ENCODE results near the gene MAGEB2. TPM values are rescaled to one million over a fixed set of nuclear protein-coding genes. Genes with fewer than 3 reads are reported as not detected.

The MAGEB2 gene
- total RNA-seq, 6 experiments from 2014 or later = not detected

DNA sequence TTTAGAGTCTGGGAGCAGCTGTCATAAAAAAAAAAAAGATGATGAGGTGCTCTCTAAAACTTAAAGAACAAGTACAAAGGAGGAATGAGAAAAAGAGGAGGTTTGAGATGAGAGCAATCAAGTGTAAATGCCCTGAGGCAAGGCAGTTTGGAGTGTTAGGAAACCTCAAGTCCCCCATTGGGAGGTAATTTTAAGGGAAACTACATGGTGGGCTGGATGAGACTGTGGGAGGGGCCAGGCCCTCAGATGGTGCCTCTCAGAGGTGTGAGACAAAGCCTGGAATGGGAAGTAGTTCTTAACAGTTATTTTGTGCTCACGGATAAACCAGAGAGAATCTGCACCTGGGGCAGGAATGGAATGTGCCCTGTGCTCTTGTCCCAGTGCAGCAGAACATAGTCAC lies 13.2 kb downstream of the MAGEB2 start:
- no peak for DNase-seq
- H3K4me1 Mint-ChIP-seq (ENCODE audit: low read depth) = no peaks in the 10 kb centered on the region
- H3K27me3 Mint-ChIP-seq (ENCODE audit: insufficient read depth) = no peaks in the 10 kb centered on the region
- no peak overlapping the region for H3K27ac Mint-ChIP-seq
- H3K36me3 Mint-ChIP-seq (ENCODE audit: low read depth) = no peaks in the 10 kb centered on the region
- H3K4me3 Mint-ChIP-seq = no peak overlapping the region
- H3K9me3 Mint-ChIP-seq = no peaks in the 10 kb centered on the region
- TF ChIP-seq, protein P1, sequence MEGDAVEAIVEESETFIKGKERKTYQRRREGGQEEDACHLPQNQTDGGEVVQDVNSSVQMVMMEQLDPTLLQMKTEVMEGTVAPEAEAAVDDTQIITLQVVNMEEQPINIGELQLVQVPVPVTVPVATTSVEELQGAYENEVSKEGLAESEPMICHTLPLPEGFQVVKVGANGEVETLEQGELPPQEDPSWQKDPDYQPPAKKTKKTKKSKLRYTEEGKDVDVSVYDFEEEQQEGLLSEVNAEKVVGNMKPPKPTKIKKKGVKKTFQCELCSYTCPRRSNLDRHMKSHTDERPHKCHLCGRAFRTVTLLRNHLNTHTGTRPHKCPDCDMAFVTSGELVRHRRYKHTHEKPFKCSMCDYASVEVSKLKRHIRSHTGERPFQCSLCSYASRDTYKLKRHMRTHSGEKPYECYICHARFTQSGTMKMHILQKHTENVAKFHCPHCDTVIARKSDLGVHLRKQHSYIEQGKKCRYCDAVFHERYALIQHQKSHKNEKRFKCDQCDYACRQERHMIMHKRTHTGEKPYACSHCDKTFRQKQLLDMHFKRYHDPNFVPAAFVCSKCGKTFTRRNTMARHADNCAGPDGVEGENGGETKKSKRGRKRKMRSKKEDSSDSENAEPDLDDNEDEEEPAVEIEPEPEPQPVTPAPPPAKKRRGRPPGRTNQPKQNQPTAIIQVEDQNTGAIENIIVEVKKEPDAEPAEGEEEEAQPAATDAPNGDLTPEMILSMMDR (IDR thresholded peaks at IDR 0.05) = no peak

DNA sequence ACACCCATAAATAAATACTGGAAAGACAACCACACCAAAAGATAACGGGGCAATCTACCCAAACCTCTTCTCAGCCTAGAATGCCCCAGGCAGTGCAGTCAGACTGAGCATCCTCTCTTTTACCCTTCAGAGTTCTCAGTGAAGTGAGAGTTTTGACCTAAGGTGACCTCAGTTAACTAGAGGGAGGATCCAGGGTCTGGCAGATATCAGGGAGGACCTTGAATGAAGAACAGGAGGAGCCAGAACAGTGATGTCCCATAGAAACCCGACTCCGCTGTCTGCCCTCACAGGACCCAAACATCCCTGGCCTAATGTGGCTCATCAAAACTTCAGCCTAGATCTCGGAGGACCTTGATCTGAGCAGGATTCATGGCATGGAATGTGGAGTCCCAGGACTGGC lies 15.0 kb downstream of the MAGEB2 start, which contains the start of gene MAGEB3:
Gene MAGEB3 (plus strand): TSS at position 263 of the 400 bp plus-strand sequence. CDS start 5,268 bp downstream, outside the sequence.
- Mint-ChIP-seq H3K27me3 (ENCODE audit: insufficient read depth) (no peaks in the 10 kb centered on the region), H3K9me3 (no peaks in the 10 kb centered on the region), H3K27ac (no peak within 1 kb of the TSS), H3K4me1 (ENCODE audit: low read depth) (no peaks in the 10 kb centered on the region), H3K36me3 (ENCODE audit: low read depth) (no peaks in the 10 kb centered on the region), H3K4me3 (no peak within 1 kb of the TSS)
- TF ChIP-seq, protein P1 (IDR thresholded peaks at IDR 0.05) = no peak
- no peak for DNase-seq

DNA sequence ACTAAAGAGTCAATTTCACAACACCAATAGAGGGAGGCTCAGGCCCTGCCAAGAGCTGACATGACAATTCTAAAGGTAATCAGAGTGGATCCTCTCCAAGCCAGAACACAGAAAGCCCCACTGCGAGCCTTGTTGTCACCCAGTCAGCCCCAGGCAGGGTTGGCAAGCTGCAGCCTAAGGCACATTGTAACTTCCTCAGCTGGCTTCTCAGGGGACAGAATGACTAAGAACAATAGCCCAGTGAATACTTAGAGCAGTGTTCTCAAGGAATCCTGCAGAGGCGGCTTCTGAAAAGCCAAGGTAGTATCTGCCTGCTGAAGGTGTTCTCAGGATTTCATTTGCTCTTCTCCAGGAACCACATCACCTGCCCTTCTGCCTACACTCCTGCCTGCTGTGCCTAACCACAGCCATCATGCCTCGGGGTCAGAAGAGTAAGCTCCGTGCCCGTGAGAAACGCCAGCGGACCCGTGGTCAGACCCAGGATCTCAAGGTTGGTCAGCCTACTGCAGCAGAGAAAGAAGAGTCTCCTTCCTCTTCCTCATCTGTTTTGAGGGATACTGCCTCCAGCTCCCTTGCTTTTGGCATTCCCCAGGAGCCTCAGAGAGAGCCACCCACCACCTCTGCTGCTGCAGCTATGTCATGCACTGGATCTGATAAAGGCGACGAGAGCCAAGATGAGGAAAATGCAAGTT lies 26.5 kb downstream of the MAGEB2 start, which contains the start of gene MAGEB4:
Gene MAGEB4 (plus strand): TSS at position 277 of the 692 bp plus-strand sequence. CDS start 136 bp downstream, at position 413.
- H3K4me3 Mint-ChIP-seq = no peak within 1 kb of the TSS
- H3K27ac Mint-ChIP-seq = no peak within 1 kb of the TSS
- peaks cover 4% of the 10 kb centered on the region; the same call in 1 of the 2 replicates for H3K27me3 Mint-ChIP-seq (ENCODE audit: insufficient read depth)
- no peaks in the 10 kb centered on the region for H3K9me3 Mint-ChIP-seq
- DNase-seq = no peak
- no peaks in the 10 kb centered on the region for H3K4me1 Mint-ChIP-seq (ENCODE audit: low read depth)
- no peaks in the 10 kb centered on the region for H3K36me3 Mint-ChIP-seq (ENCODE audit: low read depth)
- TF ChIP-seq, protein P1 (IDR thresholded peaks at IDR 0.05) = no peak

DNA sequence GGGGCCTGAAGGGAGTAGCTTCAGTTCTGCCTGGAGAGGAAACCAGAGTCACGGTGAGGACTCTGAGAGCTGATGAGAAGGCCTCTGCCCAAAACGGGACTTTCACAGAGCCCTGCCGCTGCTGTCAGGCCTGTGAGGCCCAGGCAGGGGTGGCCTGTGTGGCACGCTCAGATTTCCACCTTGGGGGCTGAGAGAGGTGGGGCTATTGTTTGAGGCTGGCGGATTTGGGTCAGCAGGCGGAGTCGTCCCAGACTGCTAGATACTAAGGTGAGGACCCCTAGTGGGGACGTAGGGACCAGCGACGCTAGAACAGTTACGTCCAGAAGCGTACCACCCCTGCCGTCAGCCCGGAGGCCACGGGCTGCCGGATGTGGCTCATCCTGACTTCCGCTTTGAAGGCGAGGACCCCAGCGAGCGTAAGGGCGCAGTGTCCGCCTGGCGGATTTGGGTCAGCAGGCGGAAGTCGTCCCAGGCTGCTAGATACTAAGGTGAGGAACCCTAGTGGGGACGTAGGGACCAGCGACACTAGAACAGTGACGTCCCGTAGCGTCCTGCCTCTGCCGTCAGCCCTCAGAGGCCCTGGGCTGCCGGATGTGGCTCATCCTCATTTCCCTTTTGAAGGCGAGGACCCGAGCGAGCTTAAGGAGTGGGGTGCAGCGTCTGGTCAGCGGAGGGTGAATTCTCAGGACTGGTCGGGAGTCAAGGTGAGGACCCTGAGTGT lies 31.6 kb downstream of the MAGEB2 start, which contains the start of gene MAGEB1:
Gene MAGEB1 (plus strand): TSS at position 378 of the 721 bp plus-strand sequence. CDS start 3,348 bp downstream, outside the sequence.
- DNase-seq = no peak
- H3K36me3 Mint-ChIP-seq (ENCODE audit: low read depth) = no peaks in the 10 kb centered on the region
- no peak within 1 kb of the TSS for H3K4me3 Mint-ChIP-seq

DNA sequence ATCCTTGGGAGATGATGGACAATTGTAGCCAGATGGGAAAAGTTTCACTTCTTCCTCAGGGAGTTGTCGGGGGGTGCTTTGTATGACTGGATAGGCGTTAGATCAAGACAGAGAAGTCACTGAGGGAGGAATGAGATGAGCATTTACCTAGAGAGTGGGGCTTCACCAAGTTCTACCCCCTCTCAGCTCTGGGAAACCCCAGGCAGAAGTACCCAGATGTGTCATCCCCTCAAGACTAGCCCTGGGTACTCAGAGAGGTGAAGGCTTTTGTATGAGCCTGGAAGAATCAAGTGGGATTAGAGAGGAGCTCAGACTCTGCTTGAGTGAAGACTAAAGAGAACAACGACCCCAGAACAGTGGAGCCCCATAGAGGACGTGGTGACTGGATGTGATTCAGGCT lies 33.5 kb downstream of the MAGEB2 start:
- no peaks in the 10 kb centered on the region for H3K36me3 Mint-ChIP-seq (ENCODE audit: low read depth)
- H3K4me3 Mint-ChIP-seq = no peak overlapping the region
- TF ChIP-seq, protein P1 (IDR thresholded peaks at IDR 0.05) = no peak
- no peak for DNase-seq
- H3K27ac Mint-ChIP-seq = no peak overlapping the region
- H3K27me3 Mint-ChIP-seq (ENCODE audit: insufficient read depth) = peaks cover 6% of the 10 kb centered on the region; the same call in 1 of the 2 replicates
- H3K4me1 Mint-ChIP-seq (ENCODE audit: low read depth) = no peaks in the 10 kb centered on the region
- no peaks in the 10 kb centered on the region for H3K9me3 Mint-ChIP-seq

More for the DNA sequence above, 31.6 kb downstream of the MAGEB2 start, which contains the start of gene MAGEB1:
- H3K9me3 Mint-ChIP-seq = no peaks in the 10 kb centered on the region
- TF ChIP-seq, protein P1 (IDR thresholded peaks at IDR 0.05) = no peak
- no peak within 1 kb of the TSS for H3K27ac Mint-ChIP-seq
- H3K27me3 Mint-ChIP-seq (ENCODE audit: insufficient read depth) = peaks cover 6% of the 10 kb centered on the region; the same call in 1 of the 2 replicates
- no peaks in the 10 kb centered on the region for H3K4me1 Mint-ChIP-seq (ENCODE audit: low read depth)
